GM23248 (cell line): Measurements from ENCODE around the gene LIN7B. TPM values are rescaled to one million over a fixed set of nuclear protein-coding genes. Genes with fewer than 3 reads are reported as not detected.
A peak's percentile ranks its signal among the peaks of the same experiment; 100 is the strongest.

Source experiments
- DNase-seq: peaks from one replicate; pipeline ENCODE4 v3.0.0-alpha.2; 2015
- H2AFZ ChIP-seq: fragments of 200-600 bp; sonication (generic); 2 replicates; pipeline ENCODE4 v1.6.1; 2016; ENCODE audit warnings: antibody characterized with exemption
- H3F3A ChIP-seq: fragments of 200-600 bp; sonication (generic); 2 replicates; pipeline ENCODE4 v1.6.1; 2016; ENCODE audit warnings: mild to moderate bottlenecking, antibody characterized with exemption, mixed run types; ENCODE audit not compliant: insufficient read depth
- H3K27ac ChIP-seq: fragments of 200-600 bp; sonication (generic); 2 replicates; pipeline ENCODE4 v1.5.1; 2016; ENCODE audit warnings: mild to moderate bottlenecking
- H3K27me3 ChIP-seq: fragments of 200-600 bp; sonication (generic); replicated peaks from 2 replicates; pipeline ENCODE4 v1.6.1; 2016; ENCODE audit warnings: mild to moderate bottlenecking; ENCODE audit not compliant: insufficient read depth
- H3K36me3 ChIP-seq: fragments of 200-600 bp; sonication (generic); 2 replicates; pipeline ENCODE4 v1.6.1; 2016; ENCODE audit warnings: low read depth, mild to moderate bottlenecking
- H3K4me1 ChIP-seq: fragments of 200-600 bp; sonication (generic); 2 replicates; pipeline ENCODE4 v1.6.1; 2016; ENCODE audit warnings: mild to moderate bottlenecking; ENCODE audit not compliant: insufficient read depth
- H3K4me2 ChIP-seq: fragments of 200-600 bp; sonication (generic); one replicate; pipeline ENCODE4 v1.6.1; 2016; ENCODE audit warnings: mild to moderate bottlenecking; ENCODE audit not compliant: unreplicated experiment
- H3K4me3 ChIP-seq: fragments of 200-600 bp; sonication (generic); 2 replicates; pipeline ENCODE4 v1.5.1; 2016; ENCODE audit warnings: mild to moderate bottlenecking
- H3K79me2 ChIP-seq: fragments of 200-600 bp; sonication (generic); 2 replicates; pipeline ENCODE4 v1.6.1; 2016; ENCODE audit warnings: mild to moderate bottlenecking; ENCODE audit not compliant: insufficient read depth
- H3K9ac ChIP-seq: fragments of 200-600 bp; sonication (generic); 2 replicates; pipeline ENCODE4 v1.6.1; 2016; ENCODE audit warnings: mild to moderate bottlenecking
- H3K9me2 ChIP-seq: fragments of 200-600 bp; sonication (generic); 2 replicates; pipeline ENCODE4 v1.6.1; 2016; ENCODE audit warnings: mixed run types, mild to moderate bottlenecking, moderate library complexity; ENCODE audit not compliant: insufficient read depth
- H3K9me3 ChIP-seq: fragments of 200-600 bp; sonication (generic); one replicate; pipeline ENCODE4 v1.6.1; 2017; ENCODE audit warnings: low read depth
- H4K20me1 ChIP-seq: fragments of 200-600 bp; sonication (generic); 2 replicates; pipeline ENCODE4 v1.6.0; 2016; ENCODE audit not compliant: insufficient read depth
- EZH2 ChIP-seq: fragments of 200-600 bp; sonication (generic); IDR thresholded peaks from 2 replicates; pipeline ENCODE4 v1.6.1; 2018; ENCODE audit warnings: antibody characterized with exemption, mild to moderate bottlenecking; ENCODE audit not compliant: insufficient read depth, poor library complexity, severe bottlenecking
- EZH2phosphoT487 ChIP-seq: fragments of 200-600 bp; sonication (generic); IDR thresholded peaks from 2 replicates; pipeline ENCODE4 v1.6.1; 2018; ENCODE audit warnings: antibody characterized with exemption, moderate library complexity, mild to moderate bottlenecking, low read depth; ENCODE audit not compliant: insufficient read depth
- WGBS, 2 experiments: methylation state at CpG; one replicate each; pipeline ENCODE4 v1.1.6; 2015 to 2017; ENCODE audit warnings: low lambda C conversion rate in 2 of 2, low coverage in 1 of 2; ENCODE audit errors: missing lambda C conversion rate in 2 of 2; 5-methylcytosine and 5-hydroxymethylcytosine counted together
- in situ Hi-C: fragments of 300-500 bp; cut with MboI; formaldehyde crosslinking; loops from 2 replicates; pipeline ENCODE4 v1.15.0; 2020
- polyA plus RNA-seq: library from polyadenylated mRNA; unstranded; fragments of >200 nt; fragmentation: Nextera tagmentation; extraction: Ambion mirVana; gene quantifications from 2 replicates; pipeline ENCODE4 v1.2.1, GENCODE V29; 2016
- total RNA-seq: library from RNA; depleted of rRNA; stranded (reverse); fragments of >200 nt; shearing (Covaris generic); gene quantifications from 2 replicates; pipeline ENCODE4 v1.2.3, GENCODE V29; 2014

Gene LIN7B
- total and polyA plus RNA-seq, 2 experiments from 2014 or later: 10.7 to 11.9 TPM

GRCh38 chr19:49080392-49080791, 33.8 kb upstream of the LIN7B start:
- TF ChIP-seq EZH2: no peak
- no peak for TF ChIP-seq EZH2phosphoT487
- Histone ChIP-seq H3K9me3 (no peaks in the 10 kb centered on the region), H3K27me3 (no peaks in the 10 kb centered on the region), H3K4me3 (no peak overlapping the region), H3K79me2 (peaks cover 1% of the 10 kb centered on the region), H3K9me2 (no peaks in the 10 kb centered on the region), H4K20me1 (no peaks in the 10 kb centered on the region), H3K4me2 (no peak overlapping the region), H2AFZ (no peak overlapping the region), H3K36me3 (no peaks in the 10 kb centered on the region), H3K4me1 (no peaks in the 10 kb centered on the region; the same call in 1 of the 2 replicates), H3K27ac (no peak overlapping the region), H3F3A (no peaks in the 10 kb centered on the region), H3K9ac (no peak overlapping the region)
- in situ Hi-C loops: no loop called here
- WGBS, 2 experiments: 65 to 71% methylated on average over 4 of the region's 4 CpGs
- DNase-seq: no peak

GRCh38 chr19:49081273-49081672, 32.9 kb upstream of the LIN7B start:
- TF ChIP-seq EZH2 (no peak), EZH2phosphoT487 (no peak)
- in situ Hi-C loops: no loop called here
- 35 to 61% methylated on average over 1 of the region's 1 CpG for WGBS, 2 experiments
- no peaks in the 10 kb centered on the region; the same call in 1 of the 2 replicates for H3K4me1 ChIP-seq
- no peaks in the 10 kb centered on the region for H3K36me3 ChIP-seq
- H3K9ac ChIP-seq: no peak overlapping the region
- no peak overlapping the region for H3K4me3 ChIP-seq
- H2AFZ ChIP-seq: no peak overlapping the region
- H3K79me2 ChIP-seq: peaks cover 10% of the 10 kb centered on the region
- peaks cover under 1% of the 10 kb centered on the region; the same call in 1 of the 2 replicates for H4K20me1 ChIP-seq
- no peaks in the 10 kb centered on the region for H3K9me2 ChIP-seq
- no peak for DNase-seq
- no peaks in the 10 kb centered on the region for H3K27me3 ChIP-seq
- no peaks in the 10 kb centered on the region for H3K9me3 ChIP-seq
- no peaks in the 10 kb centered on the region for H3F3A ChIP-seq
- H3K27ac ChIP-seq: no peak overlapping the region
- H3K4me2 ChIP-seq: no peak overlapping the region

- peaks cover 13% of the 10 kb centered on the region for H3K4me1 ChIP-seq
- no peaks in the 10 kb centered on the region for H3K27me3 ChIP-seq
- TF ChIP-seq EZH2phosphoT487: no peak
- no peak for TF ChIP-seq EZH2
- WGBS, 2 experiments: 62 to 63% methylated on average over 26 of the region's 26 CpGs
- in situ Hi-C loops: no loop called here
- no peaks in the 10 kb centered on the region for H3F3A ChIP-seq
- H3K36me3 ChIP-seq: 0 out of 2 replicates have a peak, but pooled peaks cover 6% of the 10 kb centered on the region
- H3K79me2 ChIP-seq: peaks cover 41% of the 10 kb centered on the region
- H3K4me3 ChIP-seq: peak overlapping the region; percentile 90
- H4K20me1 ChIP-seq: peaks cover 15% of the 10 kb centered on the region
- peak overlapping the region; percentile 73 for H3K27ac ChIP-seq
- H3K4me2 ChIP-seq: peak overlapping the region; percentile 71
- no peaks in the 10 kb centered on the region for H3K9me2 ChIP-seq
- no peak for DNase-seq
- peak overlapping the region; percentile 92 for H2AFZ ChIP-seq
- no peaks in the 10 kb centered on the region for H3K9me3 ChIP-seq
- peak overlapping the region; percentile 89 for H3K9ac ChIP-seq
These were observed 29.8 kb upstream of the LIN7B start for GRCh38 chr19:49084206-49085019.

- Histone ChIP-seq H3K27ac (peak within 1 kb of the TSS; percentile 73), H4K20me1 (peaks cover 16% of the 10 kb centered on the region), H3K27me3 (no peaks in the 10 kb centered on the region), H3K4me3 (peak within 1 kb of the TSS; percentile 90), H3K36me3 (peaks cover 7% of the 10 kb centered on the region; the same call in 1 of the 2 replicates), H3K9ac (peak within 1 kb of the TSS; percentile 89), H3F3A (no peaks in the 10 kb centered on the region), H3K79me2 (peaks cover 50% of the 10 kb centered on the region), H3K9me2 (no peaks in the 10 kb centered on the region), H2AFZ (peak within 1 kb of the TSS; percentile 92), H3K9me3 (no peaks in the 10 kb centered on the region), H3K4me1 (peaks cover 13% of the 10 kb centered on the region), H3K4me2 (peak within 1 kb of the TSS; percentile 80)
- WGBS, 2 experiments: 2 to 3% methylated on average over 57 to 74 of the region's 89 CpGs
- TF ChIP-seq EZH2 (no peak), EZH2phosphoT487 (no peak)
- DNase-seq: peak; percentile 100
- in situ Hi-C loops: no loop called here
These were observed 28.9 kb upstream of the LIN7B start, which contains the start of gene SNRNP70 for GRCh38 chr19:49085020-49085867. TSS of gene SNRNP70 (plus strand) at chr19:49085451. CDS start at chr19:49086415, 964 bp downstream.
